ENCODE measurements around the gene PHACTR3.

PHACTR3 gene

GRCh38 chr20:59627298-59627697, 23.0 kb downstream of the PHACTR3 start:
- H4K20me1 ChIP-seq (ENCODE audit: control insufficient read depth, insufficient read depth, low read depth, low read length): no peaks in the 10 kb centered on the region
- H3K4me1 ChIP-seq (ENCODE audit: control insufficient read depth, low read length): no peaks in the 10 kb centered on the region

GRCh38 chr20:59628171-59628570, 23.8 kb downstream of the PHACTR3 start:
- Histone ChIP-seq H3K27me3 (ENCODE audit: control insufficient read depth, low read length) (no peaks in the 10 kb centered on the region), H3K4me3 (ENCODE audit: low read length) (no peak overlapping the region), H3K27ac (ENCODE audit: low read depth, low read length) (no peak overlapping the region), H3K4me2 (ENCODE audit: low read length) (no peak overlapping the region), H3K79me2 (ENCODE audit: control insufficient read depth, low read length) (no peaks in the 10 kb centered on the region), H3K9me3 (ENCODE audit: control insufficient read depth, insufficient read depth, low read length) (no peaks in the 10 kb centered on the region), H3K9me2 (replicated peaks; ENCODE audit: control insufficient read depth, low read length) (no peaks in the 10 kb centered on the region), H4K20me1 (ENCODE audit: control insufficient read depth, insufficient read depth, low read depth, low read length) (no peaks in the 10 kb centered on the region), H3K36me3 (ENCODE audit: control insufficient read depth, low read length) (no peaks in the 10 kb centered on the region), H3K4me1 (ENCODE audit: control insufficient read depth, low read length) (no peaks in the 10 kb centered on the region), H3F3A (ENCODE audit: control insufficient read depth, insufficient read depth) (no peaks in the 10 kb centered on the region)
- TF ChIP-seq CTCF (IDR thresholded peaks at IDR 0.05; ENCODE audit: low read depth, low read length, poor library complexity, severe bottlenecking) (no peak), EZH2phosphoT487 (IDR thresholded peaks at IDR 0.05; ENCODE audit: borderline replicate concordance, low read length) (no peak)

More at GRCh38 chr20:59627298-59627697, 23.0 kb downstream of the PHACTR3 start:
- H3K27me3 ChIP-seq (ENCODE audit: control insufficient read depth, low read length): no peaks in the 10 kb centered on the region
- H3K4me2 ChIP-seq (ENCODE audit: low read length): no peak overlapping the region
- no peak for TF ChIP-seq EZH2phosphoT487 (IDR thresholded peaks at IDR 0.05; ENCODE audit: borderline replicate concordance, low read length)
- no peak overlapping the region for H3K27ac ChIP-seq (ENCODE audit: low read depth, low read length)
- H3F3A ChIP-seq (ENCODE audit: control insufficient read depth, insufficient read depth): no peaks in the 10 kb centered on the region
- H3K36me3 ChIP-seq (ENCODE audit: control insufficient read depth, low read length): no peaks in the 10 kb centered on the region
- no peak overlapping the region for H3K4me3 ChIP-seq (ENCODE audit: low read length)
- no peaks in the 10 kb centered on the region for H3K79me2 ChIP-seq (ENCODE audit: control insufficient read depth, low read length)
- H3K9me3 ChIP-seq (ENCODE audit: control insufficient read depth, insufficient read depth, low read length): no peaks in the 10 kb centered on the region
- no peaks in the 10 kb centered on the region for H3K9me2 ChIP-seq (replicated peaks; ENCODE audit: control insufficient read depth, low read length)

GRCh38 chr20:59629141-59630045, 25.1 kb downstream of the PHACTR3 start:
- Histone ChIP-seq H3K27ac (ENCODE audit: low read depth, low read length) (no peak overlapping the region), H3K36me3 (ENCODE audit: control insufficient read depth, low read length) (no peaks in the 10 kb centered on the region), H3K4me2 (ENCODE audit: low read length) (no peak overlapping the region), H3F3A (ENCODE audit: control insufficient read depth, insufficient read depth) (no peaks in the 10 kb centered on the region), H4K20me1 (ENCODE audit: control insufficient read depth, insufficient read depth, low read depth, low read length) (no peaks in the 10 kb centered on the region), H3K27me3 (ENCODE audit: control insufficient read depth, low read length) (no peaks in the 10 kb centered on the region), H3K79me2 (ENCODE audit: control insufficient read depth, low read length) (no peaks in the 10 kb centered on the region), H3K4me3 (ENCODE audit: low read length) (no peak overlapping the region), H3K4me1 (ENCODE audit: control insufficient read depth, low read length) (no peaks in the 10 kb centered on the region), H3K9me2 (replicated peaks; ENCODE audit: control insufficient read depth, low read length) (no peaks in the 10 kb centered on the region), H3K9me3 (ENCODE audit: control insufficient read depth, insufficient read depth, low read length) (no peaks in the 10 kb centered on the region)
- no peak for TF ChIP-seq CTCF (IDR thresholded peaks at IDR 0.05; ENCODE audit: low read depth, low read length, poor library complexity, severe bottlenecking)
- no peak for TF ChIP-seq EZH2phosphoT487 (IDR thresholded peaks at IDR 0.05; ENCODE audit: borderline replicate concordance, low read length)

- H3K4me1 ChIP-seq (ENCODE audit: control insufficient read depth, low read length): no peaks in the 10 kb centered on the region
- H3K4me2 ChIP-seq (ENCODE audit: low read length): no peak overlapping the region
- no peaks in the 10 kb centered on the region for H3K36me3 ChIP-seq (ENCODE audit: control insufficient read depth, low read length)
- TF ChIP-seq CTCF (IDR thresholded peaks at IDR 0.05; ENCODE audit: low read depth, low read length, poor library complexity, severe bottlenecking): no peak
- no peak for TF ChIP-seq EZH2phosphoT487 (IDR thresholded peaks at IDR 0.05; ENCODE audit: borderline replicate concordance, low read length)
- H3K27ac ChIP-seq (ENCODE audit: low read depth, low read length): no peak overlapping the region
- H4K20me1 ChIP-seq (ENCODE audit: control insufficient read depth, insufficient read depth, low read depth, low read length): no peaks in the 10 kb centered on the region
- no peaks in the 10 kb centered on the region for H3K79me2 ChIP-seq (ENCODE audit: control insufficient read depth, low read length)
- H3K4me3 ChIP-seq (ENCODE audit: low read length): no peak overlapping the region
- no peaks in the 10 kb centered on the region for H3K27me3 ChIP-seq (ENCODE audit: control insufficient read depth, low read length)
- no peaks in the 10 kb centered on the region for H3K9me2 ChIP-seq (replicated peaks; ENCODE audit: control insufficient read depth, low read length)
- H3K9me3 ChIP-seq (ENCODE audit: control insufficient read depth, insufficient read depth, low read length): no peaks in the 10 kb centered on the region
- H3F3A ChIP-seq (ENCODE audit: control insufficient read depth, insufficient read depth): no peaks in the 10 kb centered on the region
These were observed 26.2 kb downstream of the PHACTR3 start for GRCh38 chr20:59630526-59630925.
